Panc1 (cell line): Measurements from ENCODE around the gene GRIN2A. TPM values are rescaled to one million over a fixed set of nuclear protein-coding genes. Genes with fewer than 3 reads are reported as not detected.

Source experiments
- ATAC-seq: fragments of 200-7000 bp; cut with Tn5 transposase; 2 replicates; pipeline ENCODE4 v1.9.1; 2020; ENCODE audit warnings: mild to moderate bottlenecking, moderate library complexity
- BruUV-seq: library from RNA; stranded (reverse); fragments of 400-500 nt; replicated peaks from 2 replicates; lab custom pipeline; 2021; lab: Mats Ljungman, UMichigan
- CTCF ChIA-PET: fragments of 300-600 bp; sonication (Branson Sonifier 250); formaldehyde crosslinking; loops from one replicate; lab custom pipeline; 2022; ENCODE audit warnings: antibody characterized with exemption; lab: Charles Lee
- POLR2A ChIA-PET: fragments of 300-600 bp; sonication (Branson Sonifier 250); formaldehyde crosslinking; loops from one replicate; lab custom pipeline; 2022; ENCODE audit warnings: antibody characterized with exemption; lab: Charles Lee
- DNase-seq: peaks from one replicate; pipeline ENCODE4 v3.0.0-alpha.2; 2010; ENCODE audit warnings: low read depth, low spot score
- H3K27ac ChIP-seq: 2 replicates; pipeline ENCODE4 v1.5.1; 2011; ENCODE audit warnings: mild to moderate bottlenecking, low read length, inconsistent platforms
- H3K27me3 ChIP-seq: fragments of 200-500 bp; sonication (Bioruptor generic); 2 replicates; pipeline ENCODE4 v1.6.0; 2014; ENCODE audit warnings: low read length, inconsistent platforms; ENCODE audit not compliant: control insufficient read depth, insufficient read depth
- H3K36me3 ChIP-seq: fragments of 200-500 bp; sonication (Bioruptor generic); 2 replicates; pipeline ENCODE4 v1.5.1; 2014; ENCODE audit warnings: inconsistent platforms, mild to moderate bottlenecking, low read length, moderate library complexity; ENCODE audit not compliant: control insufficient read depth, insufficient read depth
- H3K4me1 ChIP-seq: 2 replicates; pipeline ENCODE4 v1.5.1; 2011; ENCODE audit warnings: inconsistent platforms, mild to moderate bottlenecking, low read length, moderate library complexity; ENCODE audit not compliant: control insufficient read depth, insufficient read depth
- H3K4me3 ChIP-seq, 2 experiments: 2 replicates each; pipeline ENCODE4 v1.5.1; 2011 to 2012; ENCODE audit warnings: low read depth in 2 of 2, low read length in 2 of 2, mild to moderate bottlenecking in 2 of 2, inconsistent platforms in 1 of 2, moderate library complexity in 1 of 2
- H3K9me3 ChIP-seq: fragments of 200-500 bp; sonication (Bioruptor generic); 2 replicates; pipeline ENCODE4 v1.5.1; 2014; ENCODE audit warnings: low read depth, mild to moderate bottlenecking, inconsistent platforms, low read length, moderate library complexity; ENCODE audit not compliant: control insufficient read depth, insufficient read depth
- CTCF ChIP-seq: fragments of 450-650 bp; IDR thresholded peaks from 2 replicates; pipeline ENCODE4 v1.5.1; 2017; ENCODE audit warnings: mild to moderate bottlenecking
- POLR2AphosphoS5 ChIP-seq: IDR thresholded peaks from 2 replicates; pipeline ENCODE4 v1.6.1; 2012; ENCODE audit warnings: mild to moderate bottlenecking, low read depth, low read length, moderate library complexity
- REST ChIP-seq, 2 experiments: IDR thresholded peaks; 2 replicates each; pipeline ENCODE4 v1.6.1; 2011 to 2012; ENCODE audit warnings: low read depth in 2 of 2, control low read depth in 1 of 2, low read length in 1 of 2, mild to moderate bottlenecking in 1 of 2, moderate library complexity in 1 of 2; ENCODE audit not compliant: insufficient read depth in 1 of 2
- SIN3A ChIP-seq: IDR thresholded peaks from 2 replicates; pipeline ENCODE4 v1.6.1; 2012; ENCODE audit warnings: low read depth, mild to moderate bottlenecking, low read length, moderate library complexity, borderline replicate concordance; ENCODE audit not compliant: insufficient read depth
- TCF7L2 ChIP-seq: IDR thresholded peaks from 2 replicates; pipeline ENCODE4 v1.6.1; 2011; ENCODE audit warnings: mild to moderate bottlenecking, low read depth, low read length, inconsistent platforms
- in situ Hi-C: cut with HindIII; loops from 2 replicates; pipeline ENCODE4 v1.10.0; 2016; ENCODE audit warnings: low sequenced_read_pairs, low pct_unique_long_range_greater_than_20kb
- intact Hi-C: fragments of 100-400 bp; cut with micrococcal nuclease; formaldehyde crosslinking; loops from one replicate; pipeline ENCODE4 v1.10.0; 2022; ENCODE audit not compliant: unreplicated experiment
- total RNA-seq: library from RNA; stranded (reverse); gene quantifications from one replicate; pipeline ENCODE4 v1.2.1, GENCODE V29; 2021; ENCODE audit not compliant: unreplicated experiment

Gene GRIN2A
- total RNA-seq, 1 experiment from 2014 or later = 12.3 TPM

GRCh38 chr16:10111156-10111761 lies 71.0 kb downstream of the GRIN2A start:
- BruUV-seq = no TSS peak
- CTCF ChIA-PET = no interaction called here
- Histone ChIP-seq H3K4me1 (peaks cover 3% of the 10 kb centered on the region; the same call in 1 of the 2 replicates), H3K4me3 (no peak overlapping the region), H3K27me3 (no peaks in the 10 kb centered on the region), H3K27ac (no peak overlapping the region), H3K36me3 (no peaks in the 10 kb centered on the region), H3K9me3 (no peaks in the 10 kb centered on the region)
- POLR2A ChIA-PET = no interaction called here
- ATAC-seq (no peak), DNase-seq (no peak)
- TF ChIP-seq POLR2AphosphoS5 = no peak
- no peak for TF ChIP-seq CTCF
- no peak for TF ChIP-seq TCF7L2
- TF ChIP-seq SIN3A = no peak
- no peak for TF ChIP-seq REST (IDR thresholded peaks at IDR 0.05; ENCODE audit: insufficient read depth in 1 of 2, low read depth in 2 of 2, low read length in 1 of 2)
- intact Hi-C loops (no loop called here), in situ Hi-C loops (no loop called here)

- DNase-seq = no peak
- Histone ChIP-seq H3K4me1 (peaks cover 3% of the 10 kb centered on the region; the same call in 1 of the 2 replicates), H3K27ac (no peak overlapping the region), H3K27me3 (no peaks in the 10 kb centered on the region), H3K4me3 (no peak overlapping the region), H3K36me3 (no peaks in the 10 kb centered on the region), H3K9me3 (no peaks in the 10 kb centered on the region)
- TF ChIP-seq POLR2AphosphoS5 (no peak), CTCF (no peak), SIN3A (no peak), REST (IDR thresholded peaks at IDR 0.05; ENCODE audit: insufficient read depth in 1 of 2, low read depth in 2 of 2, low read length in 1 of 2) (no peak), TCF7L2 (no peak)
- ATAC-seq = no peak
- ChIA-PET CTCF (no interaction called here), POLR2A (no interaction called here)
- intact Hi-C loops (no loop called here), in situ Hi-C loops (no loop called here)
- no TSS peak for BruUV-seq
These were observed 71.7 kb downstream of the GRIN2A start for GRCh38 chr16:10110552-10110951.
